ENCODE results near the gene PLCXD1. TPM values are rescaled to one million over a fixed set of nuclear protein-coding genes. Genes with fewer than 3 reads are reported as not detected.
"Not testable (repeated sequence)": the region's sequence is repeated elsewhere in the genome, so short reads cannot be mapped to it uniquely, and the experiment has no call there.

PLCXD1 gene, protein sequence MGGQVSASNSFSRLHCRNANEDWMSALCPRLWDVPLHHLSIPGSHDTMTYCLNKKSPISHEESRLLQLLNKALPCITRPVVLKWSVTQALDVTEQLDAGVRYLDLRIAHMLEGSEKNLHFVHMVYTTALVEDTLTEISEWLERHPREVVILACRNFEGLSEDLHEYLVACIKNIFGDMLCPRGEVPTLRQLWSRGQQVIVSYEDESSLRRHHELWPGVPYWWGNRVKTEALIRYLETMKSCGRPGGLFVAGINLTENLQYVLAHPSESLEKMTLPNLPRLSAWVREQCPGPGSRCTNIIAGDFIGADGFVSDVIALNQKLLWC
- 10 to 100 TPM; 12.9 to 20.8 TPM for total RNA-seq

DNA sequence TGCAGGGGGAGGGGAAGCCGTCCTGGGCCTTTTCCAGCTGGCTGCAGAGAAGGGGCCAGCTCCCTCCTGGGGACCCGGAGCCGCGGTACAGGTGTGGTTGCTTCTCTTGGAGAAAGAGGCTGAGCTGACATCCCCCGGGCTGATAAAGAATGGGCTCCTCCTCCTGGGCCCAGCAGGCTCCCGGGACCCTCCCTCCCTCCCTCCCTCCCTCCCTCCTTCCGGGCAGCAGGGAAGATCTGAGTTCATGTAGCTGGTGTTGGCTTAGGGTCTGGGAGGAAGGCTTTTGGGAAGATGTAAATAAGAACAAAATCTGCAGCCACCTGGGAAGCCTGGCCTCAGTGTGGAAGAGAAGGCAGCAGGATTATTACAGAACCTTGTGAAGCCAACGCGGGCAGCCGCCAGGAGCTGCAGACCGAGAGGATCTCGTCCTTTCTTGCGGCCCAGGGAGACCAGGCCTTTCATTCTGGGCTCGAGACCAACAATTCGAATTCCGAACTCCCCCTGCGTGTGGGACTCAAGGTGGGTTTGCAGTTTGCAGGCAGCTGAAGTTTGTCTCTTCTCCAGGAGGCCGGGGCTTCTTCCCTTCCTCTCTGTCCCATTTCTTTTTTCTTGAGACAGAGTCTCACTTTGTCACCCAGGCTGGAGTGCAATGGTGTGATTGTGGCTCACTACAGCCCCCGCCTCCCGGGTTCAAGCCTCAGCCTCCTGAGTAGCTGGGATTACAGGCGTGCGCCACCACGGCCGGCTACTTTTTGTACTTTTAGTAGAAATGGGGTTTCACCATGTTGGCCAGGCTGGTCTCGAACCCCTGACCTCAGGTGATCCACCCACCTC, at the start of gene PLCXD1:
PLCXD1 (plus strand) TSS at position 216 of the 834 bp plus-strand sequence. CDS start 2,807 bp downstream, outside the sequence.
- Histone ChIP-seq H3K9me3 (no peaks in the 10 kb centered on the region), H3K27ac (peak within 1 kb of the TSS; percentile 50 to 60), H3K36me3 (no peaks in the 10 kb centered on the region), H3K4me3 (peak within 1 kb of the TSS; percentile 15 to 16), H3K4me1 (replicated peaks) (no peaks in the 10 kb centered on the region), H3K27me3 (replicated peaks; ENCODE audit: insufficient read depth) (no peaks in the 10 kb centered on the region)
- intact Hi-C loops (cut with DNase I) = no loop called here
- WGBS = 32% methylated on average over 24 of the region's 25 CpGs
- TF ChIP-seq POLR2A (IDR thresholded peaks at IDR 0.05) (no peak), POLR2AphosphoS5 (IDR thresholded peaks at IDR 0.05) (no peak), CTCF (IDR thresholded peaks at IDR 0.05) (no peak)
- no peak for DNase-seq (ENCODE audit: low spot score)

DNA sequence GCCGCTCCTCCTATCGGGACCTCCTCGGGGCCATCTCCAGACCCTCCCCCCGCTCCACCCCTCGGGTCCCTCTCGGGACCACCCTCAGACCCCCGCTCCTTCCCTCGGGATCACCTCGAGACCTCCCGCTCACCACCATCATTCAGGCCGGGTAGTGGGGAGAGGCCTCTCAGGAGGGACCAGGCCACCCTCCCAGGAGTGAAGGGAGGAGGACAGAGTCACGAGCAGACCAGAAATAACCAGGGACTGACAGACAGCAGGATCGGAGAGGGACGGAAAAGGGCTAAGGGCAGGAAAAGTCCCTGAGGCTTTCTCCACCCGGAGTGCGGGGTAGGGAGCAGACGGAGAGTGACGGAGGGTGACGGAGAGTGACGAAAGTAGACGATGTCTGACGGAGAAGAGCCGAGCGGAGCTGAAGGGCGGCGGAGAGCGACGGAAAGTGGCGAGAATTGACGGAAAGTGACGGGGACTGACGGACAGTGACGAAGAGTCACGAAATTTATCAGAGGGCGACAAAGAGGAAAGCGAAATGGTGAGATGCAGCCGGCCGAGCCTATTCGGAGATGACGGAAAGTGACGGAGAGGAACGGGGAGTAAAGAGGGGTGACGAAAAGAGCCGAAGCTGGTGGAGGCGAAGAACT, 49.4 kb upstream of the PLCXD1 start:
- H3K4me1 ChIP-seq (replicated peaks); H3K27me3 ChIP-seq (replicated peaks; ENCODE audit: insufficient read depth); intact Hi-C loops (cut with DNase I); H3K27ac ChIP-seq; DNase-seq (ENCODE audit: low spot score); H3K4me3 ChIP-seq; H3K9me3 ChIP-seq; H3K36me3 ChIP-seq: not testable (repeated sequence)
- WGBS = no CpG with 5 or more reads among the region's 45 CpGs

GRCh38 chrX:232278-232655, 48.9 kb upstream of the PLCXD1 start:
- H3K27me3 ChIP-seq (replicated peaks; ENCODE audit: insufficient read depth); H3K27ac ChIP-seq; DNase-seq (ENCODE audit: low spot score); H3K4me3 ChIP-seq; H3K36me3 ChIP-seq; intact Hi-C loops (cut with DNase I); H3K4me1 ChIP-seq (replicated peaks); H3K9me3 ChIP-seq: not testable (repeated sequence)
- WGBS = no CpG with 5 or more reads among the region's 42 CpGs

DNA sequence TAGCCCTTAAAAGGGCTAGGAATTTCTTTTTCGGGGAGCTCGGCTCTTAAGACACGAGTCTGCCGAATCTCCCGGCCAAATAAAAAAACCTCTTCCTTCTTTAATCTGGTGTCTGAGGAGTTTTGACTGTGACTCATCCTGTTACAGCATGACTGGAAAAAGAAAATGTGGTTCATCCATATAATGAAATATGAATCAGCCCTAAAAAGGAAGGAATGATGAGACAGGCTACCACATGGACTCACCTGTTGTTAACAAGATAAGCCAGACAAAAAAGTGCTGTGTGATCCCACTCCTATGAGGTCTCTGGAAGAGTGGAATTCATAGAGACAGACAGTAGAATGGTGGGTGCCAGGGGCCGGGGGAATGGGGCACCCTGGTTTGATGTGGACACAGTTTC, 45.0 kb upstream of the PLCXD1 start:
- DNase-seq (ENCODE audit: low spot score); H3K9me3 ChIP-seq; H3K27ac ChIP-seq; intact Hi-C loops (cut with DNase I); H3K4me1 ChIP-seq (replicated peaks); H3K27me3 ChIP-seq (replicated peaks; ENCODE audit: insufficient read depth); H3K4me3 ChIP-seq; H3K36me3 ChIP-seq: not testable (repeated sequence)
- no CpG with 5 or more reads among the region's 6 CpGs for WGBS

DNA sequence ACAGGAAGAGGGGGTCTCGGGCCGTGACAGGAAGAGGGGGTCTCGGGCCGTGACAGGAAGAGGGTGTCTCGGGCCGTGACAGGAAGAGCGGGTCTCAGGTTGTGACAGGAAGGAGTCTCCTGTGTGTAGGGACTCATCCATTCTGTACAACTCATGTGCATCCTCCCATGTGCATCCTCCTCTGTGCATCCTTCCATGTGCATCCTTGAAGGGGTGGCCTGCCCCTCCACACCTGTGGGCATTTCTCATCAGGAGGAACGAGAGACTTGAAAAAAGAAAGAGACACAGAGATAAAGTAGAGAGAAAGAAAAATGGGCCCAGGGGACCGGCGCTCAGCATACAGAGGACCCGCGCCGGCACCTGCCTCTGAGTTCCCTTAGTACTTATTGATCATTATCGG, 30.2 kb upstream of the PLCXD1 start:
- WGBS = 81% methylated on average over 14 of the region's 14 CpGs
- intact Hi-C loops (cut with DNase I) = no loop called here
- H3K9me3 ChIP-seq = no peaks in the 10 kb centered on the region
- no peaks in the 10 kb centered on the region for H3K36me3 ChIP-seq
- H3K27me3 ChIP-seq (replicated peaks; ENCODE audit: insufficient read depth) = no peaks in the 10 kb centered on the region
- no peak overlapping the region for H3K27ac ChIP-seq
- no peak for DNase-seq (ENCODE audit: low spot score)
- H3K4me3 ChIP-seq = no peak overlapping the region
- H3K4me1 ChIP-seq (replicated peaks) = no peaks in the 10 kb centered on the region
- TF ChIP-seq POLR2A (IDR thresholded peaks at IDR 0.05) (no peak), POLR2AphosphoS5 (IDR thresholded peaks at IDR 0.05) (no peak), CTCF (IDR thresholded peaks at IDR 0.05) (no peak)

DNA sequence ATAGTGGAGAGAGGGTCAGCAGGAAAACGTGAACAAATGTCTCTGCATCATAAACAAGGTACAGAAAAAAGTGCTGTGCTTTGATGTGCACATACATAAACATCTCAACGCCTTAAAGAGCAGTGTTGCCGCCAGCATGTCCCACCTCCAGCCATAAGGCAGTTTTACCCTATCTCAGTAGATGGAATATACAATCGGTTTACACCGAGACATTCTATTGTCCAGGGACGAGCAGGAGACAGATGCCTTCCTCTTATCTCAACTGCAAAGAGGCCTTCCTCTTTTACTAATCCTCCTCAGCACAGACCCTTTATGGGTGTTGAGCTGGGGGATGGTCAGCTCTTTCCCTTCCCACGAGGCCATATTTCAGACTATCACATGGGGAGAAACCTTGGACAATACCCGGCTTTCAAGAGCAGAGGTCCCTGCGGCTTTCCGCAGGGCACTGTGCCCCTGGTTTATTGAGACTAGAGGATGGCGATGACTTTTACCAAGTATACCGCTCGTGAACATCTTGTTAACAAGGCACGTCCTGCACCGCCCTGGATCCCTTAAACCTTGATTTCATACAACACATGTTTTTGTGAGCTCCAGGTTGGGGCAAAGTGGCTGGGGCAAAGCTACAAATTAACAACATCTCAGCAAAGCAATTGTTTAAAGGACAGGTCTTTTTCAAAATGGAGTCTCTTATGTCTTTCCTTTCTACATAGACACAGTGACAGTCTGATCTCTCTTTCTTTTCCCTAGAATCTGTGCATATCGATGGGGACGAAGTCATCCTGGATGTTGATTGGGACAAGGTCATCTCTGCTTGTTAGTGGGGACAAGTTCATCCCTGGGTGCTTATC, 29.6 kb upstream of the PLCXD1 start:
- H3K27ac ChIP-seq; H3K27me3 ChIP-seq (replicated peaks; ENCODE audit: insufficient read depth); intact Hi-C loops (cut with DNase I); H3K36me3 ChIP-seq; H3K9me3 ChIP-seq; H3K4me1 ChIP-seq (replicated peaks); H3K4me3 ChIP-seq; DNase-seq (ENCODE audit: low spot score): not testable (repeated sequence)
- WGBS = 76% methylated on average over 17 of the region's 17 CpGs

Data from prostate gland (tissue), 2 donors.